Muscle of leg (tissue), 16 donors: ENCODE data around the gene ATRX. TPM values are rescaled to one million over a fixed set of nuclear protein-coding genes. Genes with fewer than 3 reads are reported as not detected.
A peak's percentile ranks its signal among the peaks of the same experiment; 100 is the strongest.
"Not testable (repeated sequence)": the region's sequence is repeated elsewhere in the genome, so short reads cannot be mapped to it uniquely, and the experiment has no call there.

Experiments
- DNase-seq: peaks from one replicate; pipeline ENCODE4 v3.0.0; 2013
- H3K27ac ChIP-seq: one replicate; pipeline ENCODE4 v1.5.1; 2013; ENCODE audit warnings: mild to moderate bottlenecking, low read length, control low read depth
- H3K27me3 ChIP-seq: one replicate; pipeline ENCODE4 v1.6.1; 2013; ENCODE audit warnings: low read length; ENCODE audit not compliant: control insufficient read depth, insufficient read depth
- H3K36me3 ChIP-seq: one replicate; pipeline ENCODE4 v1.6.1; 2013; ENCODE audit warnings: low read length; ENCODE audit not compliant: control insufficient read depth, insufficient read depth
- H3K4me1 ChIP-seq: one replicate; pipeline ENCODE4 v1.6.1; 2013; ENCODE audit warnings: low read length; ENCODE audit not compliant: control insufficient read depth, insufficient read depth
- H3K4me3 ChIP-seq: one replicate; pipeline ENCODE4 v1.5.1; 2013; ENCODE audit warnings: low read length, control low read depth
- H3K9me3 ChIP-seq: replicated peaks from 2 replicates; pipeline ENCODE4 v1.6.1; 2013; ENCODE audit warnings: low read depth, low read length; ENCODE audit not compliant: control insufficient read depth
- WGBS: methylation state at CpG from one replicate; pipeline ENCODE4 v1.1.5; 2013; ENCODE audit warnings: missing lambda C conversion rate; ENCODE audit not compliant: insufficient coverage; 5-methylcytosine and 5-hydroxymethylcytosine counted together
- long read RNA-seq, 11 donors: transcript quantifications; one replicate each; lab custom pipeline, GENCODE V29; 2026
- polyA plus RNA-seq, 8 donors: library from polyadenylated mRNA; unstranded; fragments of 120-200 nt; gene quantifications; one replicate each; pipeline versions ENCODE4 v1.2.1 to v1.2.3, GENCODE V29; 2013; ENCODE audit warnings: inconsistent platforms in 1 of 8, low replicate concordance in 1 of 8; ENCODE audit not compliant: insufficient read length in 8 of 8, insufficient read depth in 1 of 8
- total RNA-seq: library from RNA; stranded (reverse); fragments of 120-200 nt; gene quantifications from one replicate; pipeline ENCODE4 v1.2.4, GENCODE V29; 2013

Gene ATRX
- total RNA-seq (59.8 TPM), polyA plus RNA-seq (10 to 100 TPM; 28.4 to 60.7 (median 50.1) TPM)
- long read RNA-seq, donor 1, partial matches to known transcripts: 12 of 14 reads
- long read RNA-seq, donor 1, other reads (novel, unspliced or antisense): 0 of 14 reads
- long read RNA-seq, donor 2: 0 reads
- long read RNA-seq, donor 3, partial matches to known transcripts: 47 of 51 reads
- long read RNA-seq, donor 3, other reads (novel, unspliced or antisense): 0 of 51 reads
- long read RNA-seq, donor 4, partial matches to known transcripts: 35 of 40 reads
- long read RNA-seq, donor 4, other reads (novel, unspliced or antisense): 0 of 40 reads
- long read RNA-seq, donor 5, transcript ATRX-207 (2 exons, 2,967 nt): major isoform, 13 of 65 reads
- long read RNA-seq, donor 5, partial matches to known transcripts: 50 of 65 reads
- long read RNA-seq, donor 5, other reads (novel, unspliced or antisense): 0 of 65 reads
- long read RNA-seq, donor 6, partial matches to known transcripts: 25 of 33 reads
- long read RNA-seq, donor 6, other reads (novel, unspliced or antisense): 0 of 33 reads
- long read RNA-seq, donor 7, partial matches to known transcripts: 28 of 32 reads
- long read RNA-seq, donor 7, other reads (novel, unspliced or antisense): 0 of 32 reads
- long read RNA-seq, donor 8, partial matches to known transcripts: 39 of 44 reads
- long read RNA-seq, donor 8, other reads (novel, unspliced or antisense): 0 of 44 reads
- long read RNA-seq, donor 9, partial matches to known transcripts: 16 of 21 reads
- long read RNA-seq, donor 9, other reads (novel, unspliced or antisense): 0 of 21 reads
- long read RNA-seq, donor 10, transcript ATRX-207 (2 exons, 2,967 nt): major isoform, 16 of 130 reads
- long read RNA-seq, donor 10, partial matches to known transcripts: 108 of 130 reads
- long read RNA-seq, donor 10, other reads (novel, unspliced or antisense): 0 of 130 reads
- long read RNA-seq, donor 11, partial matches to known transcripts: 37 of 49 reads
- long read RNA-seq, donor 11, other reads (novel, unspliced or antisense): 0 of 49 reads

DNA sequence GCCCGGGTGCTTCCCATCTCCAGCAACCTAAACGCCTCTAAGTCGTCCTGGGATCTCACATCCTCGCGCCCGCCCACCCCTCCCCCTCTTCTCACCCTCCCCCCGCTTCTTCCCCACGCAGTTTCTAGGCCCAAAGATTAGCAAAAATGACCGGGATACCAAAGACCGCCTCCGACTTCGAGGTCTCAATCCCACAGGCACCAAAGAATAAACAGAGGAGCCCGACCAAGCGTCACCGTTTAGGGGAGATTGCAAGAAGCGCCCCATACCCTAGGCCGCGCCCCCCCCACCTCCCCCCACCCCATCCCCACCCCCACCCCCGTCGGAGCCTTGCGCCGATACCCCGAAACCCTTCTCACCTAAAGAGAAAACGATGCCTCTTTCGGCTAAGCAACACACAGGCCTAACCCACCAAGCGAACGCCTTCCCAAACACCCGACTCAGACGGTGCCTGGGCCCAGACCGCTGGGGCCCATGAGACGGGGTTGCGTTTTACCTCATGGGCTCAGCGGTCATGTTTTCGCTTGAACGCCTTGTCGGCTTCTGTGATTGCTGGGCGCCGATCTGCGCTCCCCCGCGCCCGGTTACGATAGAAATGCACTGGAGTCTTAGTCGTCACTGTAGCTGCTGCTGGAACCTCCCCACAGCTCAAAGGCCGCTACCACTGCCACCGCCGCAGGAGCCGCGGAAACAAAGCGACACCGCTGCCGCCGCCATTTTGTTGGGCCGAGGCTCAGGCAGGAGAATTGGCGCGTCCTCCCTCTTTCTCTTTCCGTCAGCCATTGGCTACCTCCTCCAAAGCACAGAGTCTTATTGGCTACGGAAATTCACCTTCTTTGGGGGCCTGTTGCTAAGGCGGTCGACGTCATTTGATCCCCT is at the start of gene ATRX:
ATRX (minus strand) TSS at position 731 of the 879 bp plus-strand sequence; CDS start at position 516, 215 bp downstream.
- WGBS: 32% methylated on average over 34 of the region's 61 CpGs
- peak; percentile 95 for DNase-seq
- Histone ChIP-seq H3K36me3 (no peaks in the 10 kb centered on the region), H3K27me3 (no peaks in the 10 kb centered on the region), H3K27ac (peak within 1 kb of the TSS; percentile 95), H3K9me3 (no peaks in the 10 kb centered on the region), H3K4me3 (peak within 1 kb of the TSS; percentile 62), H3K4me1 (no peaks in the 10 kb centered on the region)

- not testable (repeated sequence) for DNase-seq, H3K4me1 ChIP-seq, H3K27ac ChIP-seq, H3K36me3 ChIP-seq, H3K9me3 ChIP-seq, H3K27me3 ChIP-seq, H3K4me3 ChIP-seq
- 86% methylated on average over 1 of the region's 5 CpGs for WGBS
Observed at GRCh38 chrX:77831544-77831943, 45.5 kb upstream of the ATRX start.

DNA sequence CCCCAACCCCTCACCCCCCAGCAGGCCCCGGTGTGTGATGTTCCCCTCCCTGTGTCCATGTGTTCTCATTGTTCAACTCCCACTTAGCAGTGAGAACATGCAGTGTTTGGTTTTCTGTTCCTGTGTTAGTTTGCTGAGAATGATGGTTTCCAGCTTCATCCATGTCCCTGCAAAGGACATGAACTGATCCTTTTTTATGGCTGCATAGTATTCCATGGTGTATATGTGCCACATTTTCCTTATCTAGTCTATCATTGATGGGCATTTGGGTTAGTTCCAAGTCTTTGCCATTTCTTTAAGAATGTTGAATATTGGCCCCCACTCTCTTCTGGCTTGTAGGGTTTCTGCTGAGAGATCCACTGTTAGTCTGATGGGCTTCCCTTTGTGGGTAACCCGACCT is 36.0 kb upstream of the ATRX start:
- H3K9me3 ChIP-seq, H3K36me3 ChIP-seq, H3K27me3 ChIP-seq, H3K27ac ChIP-seq, DNase-seq, H3K4me1 ChIP-seq, H3K4me3 ChIP-seq: not testable (repeated sequence)
- WGBS: no CpG with 5 or more reads among the region's 2 CpGs

- H3K4me3 ChIP-seq: no peak overlapping the region
- WGBS: 57% methylated on average over 2 of the region's 9 CpGs
- no peaks in the 10 kb centered on the region for H3K36me3 ChIP-seq
- H3K4me1 ChIP-seq: no peaks in the 10 kb centered on the region
- H3K27ac ChIP-seq: no peak overlapping the region
- no peaks in the 10 kb centered on the region for H3K9me3 ChIP-seq
- no peaks in the 10 kb centered on the region for H3K27me3 ChIP-seq
- DNase-seq: peak; percentile 57
Observed at GRCh38 chrX:77820091-77820727, 34.2 kb upstream of the ATRX start.

- peak; percentile 2 for DNase-seq
- H3K27ac ChIP-seq: no peak overlapping the region
- no CpG with 5 or more reads among the region's 1 CpG for WGBS
Observed at GRCh38 chrX:77814210-77814609, 28.2 kb upstream of the ATRX start.

GRCh38 chrX:77802201-77802600 is 16.2 kb upstream of the ATRX start:
- no peak for DNase-seq
- no peaks in the 10 kb centered on the region for H3K9me3 ChIP-seq
- H3K4me3 ChIP-seq: no peak overlapping the region
- H3K36me3 ChIP-seq: no peaks in the 10 kb centered on the region
- no peaks in the 10 kb centered on the region for H3K4me1 ChIP-seq
- no peaks in the 10 kb centered on the region for H3K27me3 ChIP-seq
- WGBS: no CpG with 5 or more reads among the region's 1 CpG
- no peak overlapping the region for H3K27ac ChIP-seq

More at GRCh38 chrX:77814210-77814609, 28.2 kb upstream of the ATRX start:
- Histone ChIP-seq H3K36me3 (no peaks in the 10 kb centered on the region), H3K9me3 (peaks cover 2% of the 10 kb centered on the region), H3K27me3 (no peaks in the 10 kb centered on the region), H3K4me1 (no peaks in the 10 kb centered on the region), H3K4me3 (no peak overlapping the region)

DNA sequence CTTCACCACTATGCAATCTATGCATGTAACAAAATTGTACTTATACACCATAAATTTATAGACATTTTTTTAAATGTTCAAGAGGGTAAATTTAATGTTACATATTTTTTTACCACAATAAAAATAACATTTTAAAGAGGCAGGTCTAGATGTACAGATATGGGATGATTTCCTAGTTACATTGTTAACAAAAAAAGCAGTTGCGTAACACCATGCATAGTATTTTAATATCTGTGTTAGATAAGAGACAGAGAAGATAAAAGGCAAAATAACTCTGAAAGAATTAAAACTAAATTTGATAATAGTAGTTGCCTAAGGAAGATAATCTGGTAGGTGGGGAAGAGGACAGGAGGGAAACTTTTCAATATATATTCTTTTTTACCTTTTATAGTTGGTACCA is 9.1 kb upstream of the ATRX start:
- Histone ChIP-seq H3K9me3 (no peaks in the 10 kb centered on the region), H3K27ac (no peak overlapping the region), H3K27me3 (no peaks in the 10 kb centered on the region), H3K4me3 (no peak overlapping the region), H3K36me3 (no peaks in the 10 kb centered on the region), H3K4me1 (no peaks in the 10 kb centered on the region)
- WGBS: no CpG with 5 or more reads among the region's 1 CpG
- DNase-seq: no peak

DNA sequence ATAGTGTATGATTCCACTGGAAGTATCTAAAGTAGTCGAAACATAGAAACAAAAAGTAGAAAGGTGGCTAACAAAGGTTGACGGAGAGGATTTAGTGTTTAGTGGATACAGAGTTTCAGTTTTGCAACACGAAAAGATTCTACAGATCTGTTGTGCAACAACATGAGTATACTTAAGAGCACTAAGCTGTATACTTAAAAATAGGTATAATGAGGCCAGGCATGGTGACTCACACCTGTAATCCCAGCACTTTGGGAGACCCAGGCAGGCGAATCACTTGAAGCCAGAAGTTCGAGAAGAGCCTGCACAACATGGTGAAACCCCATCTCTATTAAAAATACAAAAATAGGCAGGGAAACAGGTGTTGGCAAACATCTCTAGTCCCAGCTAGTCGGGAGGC is 7.9 kb upstream of the ATRX start:
- H3K36me3 ChIP-seq: no peaks in the 10 kb centered on the region

DNA sequence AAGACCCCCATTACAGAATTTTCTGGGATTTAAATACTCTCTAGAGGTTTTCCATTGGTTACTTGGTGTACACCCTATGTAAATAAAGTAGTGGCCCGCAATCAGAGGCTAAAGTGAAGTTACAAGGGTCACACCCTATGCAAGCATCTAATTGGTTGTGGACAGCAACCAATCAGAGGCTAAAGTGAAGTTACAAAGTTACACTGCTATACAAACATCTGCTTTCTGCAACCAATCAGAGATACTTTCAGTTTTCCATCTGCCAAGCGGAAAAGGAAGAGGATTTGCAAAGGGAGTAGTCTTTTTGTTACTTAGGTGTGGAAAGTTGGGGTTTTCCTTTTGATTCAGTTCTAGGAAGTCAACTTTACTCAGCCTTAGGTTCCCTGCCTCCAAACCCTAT is 2.0 kb upstream of the ATRX start:
- H3K27me3 ChIP-seq: no peaks in the 10 kb centered on the region
- H3K27ac ChIP-seq: no peak overlapping the region
- no peaks in the 10 kb centered on the region for H3K4me1 ChIP-seq
- no peak overlapping the region for H3K4me3 ChIP-seq
- peak; percentile 58 for DNase-seq
- WGBS: no CpG with 5 or more reads among the region's 2 CpGs
- no peaks in the 10 kb centered on the region for H3K9me3 ChIP-seq
- no peaks in the 10 kb centered on the region for H3K36me3 ChIP-seq

More for the DNA sequence above, 7.9 kb upstream of the ATRX start:
- no peaks in the 10 kb centered on the region for H3K27me3 ChIP-seq
- H3K4me3 ChIP-seq: no peak overlapping the region
- no peaks in the 10 kb centered on the region for H3K4me1 ChIP-seq
- H3K9me3 ChIP-seq: no peaks in the 10 kb centered on the region
- no peak for DNase-seq
- no CpG with 5 or more reads among the region's 6 CpGs for WGBS
- no peak overlapping the region for H3K27ac ChIP-seq
